Ovary (tissue), 3 donors: ENCODE data around the gene ASB2.

Source experiments
- EP300 ChIP-seq: sonication (generic); formaldehyde crosslinking; IDR thresholded peaks from one replicate; pipeline ENCODE4 v1.6.1; 2017; ENCODE audit warnings: antibody characterized with exemption
- TF ChIP-seq, protein P1 (sequence below), 3 donors: fragments of 450-650 bp in 2 of 3; fragments of 200-600 bp in 1 of 3; IDR thresholded peaks; one replicate each; pipeline versions ENCODE4 v1.5.1 to v1.8.0; 2016 to 2022; ENCODE audit warnings: antibody characterized with exemption in 3 of 3, mild to moderate bottlenecking in 1 of 3
- donor health status: DM: no; HTN: no; CAD: no.

DNA sequence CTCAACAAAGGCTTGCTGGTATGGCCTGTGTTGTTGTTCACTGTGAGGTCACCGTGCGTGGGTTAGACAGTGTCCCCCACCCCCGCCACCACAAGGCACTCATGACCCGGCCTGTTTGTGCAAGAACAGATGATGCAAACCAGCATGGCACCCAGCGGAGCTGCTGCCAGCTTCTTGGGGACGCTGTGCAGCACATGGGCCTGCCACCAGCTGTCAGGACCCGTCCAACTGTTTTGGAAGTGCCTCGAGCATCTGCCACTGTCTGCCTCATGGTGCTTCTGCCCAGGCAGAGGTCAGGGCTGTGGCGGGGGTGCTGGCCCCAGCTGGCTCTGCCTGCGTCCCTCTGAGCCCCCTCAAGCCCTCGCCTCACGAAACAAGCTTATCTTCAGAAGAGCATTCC, 1.5 kb downstream of the ASB2 start:
- no peak for TF ChIP-seq EP300
- TF ChIP-seq, protein P1, sequence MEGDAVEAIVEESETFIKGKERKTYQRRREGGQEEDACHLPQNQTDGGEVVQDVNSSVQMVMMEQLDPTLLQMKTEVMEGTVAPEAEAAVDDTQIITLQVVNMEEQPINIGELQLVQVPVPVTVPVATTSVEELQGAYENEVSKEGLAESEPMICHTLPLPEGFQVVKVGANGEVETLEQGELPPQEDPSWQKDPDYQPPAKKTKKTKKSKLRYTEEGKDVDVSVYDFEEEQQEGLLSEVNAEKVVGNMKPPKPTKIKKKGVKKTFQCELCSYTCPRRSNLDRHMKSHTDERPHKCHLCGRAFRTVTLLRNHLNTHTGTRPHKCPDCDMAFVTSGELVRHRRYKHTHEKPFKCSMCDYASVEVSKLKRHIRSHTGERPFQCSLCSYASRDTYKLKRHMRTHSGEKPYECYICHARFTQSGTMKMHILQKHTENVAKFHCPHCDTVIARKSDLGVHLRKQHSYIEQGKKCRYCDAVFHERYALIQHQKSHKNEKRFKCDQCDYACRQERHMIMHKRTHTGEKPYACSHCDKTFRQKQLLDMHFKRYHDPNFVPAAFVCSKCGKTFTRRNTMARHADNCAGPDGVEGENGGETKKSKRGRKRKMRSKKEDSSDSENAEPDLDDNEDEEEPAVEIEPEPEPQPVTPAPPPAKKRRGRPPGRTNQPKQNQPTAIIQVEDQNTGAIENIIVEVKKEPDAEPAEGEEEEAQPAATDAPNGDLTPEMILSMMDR (IDR thresholded peaks at IDR 0.05) = no peak
